ENCODE measurements around the gene HYAL4.

- TF ChIP-seq POLR2A (IDR thresholded peaks at IDR 0.05; ENCODE audit: low read length) (no peak), GATA1 (IDR thresholded peaks at IDR 0.05; ENCODE audit: low read depth, low read length) (no peak)
These were observed 56.1 kb downstream of the HYAL4 start for GRCh38 chr7:123901101-123901500.

Measured in erythroblast (primary cell).